Limb (tissue), 2 donors: ENCODE measurements around the gene CASZ1.

ENCODE experiments used
- DNase-seq, 2 donors: peaks; one replicate each; pipeline ENCODE4 v3.0.0-alpha.2; 2016; ENCODE audit errors: extremely low spot score in 2 of 2

The CASZ1 gene

DNA sequence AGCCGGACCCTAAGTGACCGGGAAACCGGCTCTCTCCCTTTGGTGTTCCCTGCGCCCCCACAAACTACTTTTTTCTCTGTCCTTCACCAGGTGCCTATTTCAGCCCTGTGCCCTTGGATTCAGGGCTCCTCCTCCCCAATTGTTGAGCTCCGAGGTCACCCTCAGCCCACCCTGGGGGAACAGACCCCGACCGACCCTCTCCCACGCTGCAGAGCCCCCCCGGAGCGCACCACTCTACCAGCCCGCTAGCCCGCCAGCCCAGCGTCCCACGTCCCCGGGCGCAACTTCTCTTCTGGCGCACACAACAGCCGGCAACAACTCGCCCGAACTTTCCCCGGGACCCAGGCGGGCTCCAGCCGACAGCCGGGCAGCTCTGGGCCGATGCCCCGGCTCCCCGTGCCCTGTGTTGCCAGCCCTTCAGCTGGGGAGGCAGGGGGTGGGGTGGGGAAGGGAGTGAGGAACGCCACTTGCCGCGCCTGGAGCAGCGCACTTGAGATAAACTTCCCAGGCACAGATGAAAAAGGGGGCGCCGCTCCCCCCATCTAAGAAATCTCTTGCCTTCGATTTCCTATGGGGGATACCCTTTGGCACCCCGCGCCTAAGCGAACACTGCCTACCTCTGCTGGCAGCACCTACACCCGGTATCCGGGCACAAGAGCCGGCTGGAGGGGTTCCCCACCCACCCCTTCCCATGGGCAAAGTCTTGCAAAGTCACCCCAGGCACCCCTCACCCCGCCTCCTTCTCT, 997 bp downstream of the CASZ1 start:
- no peak for DNase-seq

DNA sequence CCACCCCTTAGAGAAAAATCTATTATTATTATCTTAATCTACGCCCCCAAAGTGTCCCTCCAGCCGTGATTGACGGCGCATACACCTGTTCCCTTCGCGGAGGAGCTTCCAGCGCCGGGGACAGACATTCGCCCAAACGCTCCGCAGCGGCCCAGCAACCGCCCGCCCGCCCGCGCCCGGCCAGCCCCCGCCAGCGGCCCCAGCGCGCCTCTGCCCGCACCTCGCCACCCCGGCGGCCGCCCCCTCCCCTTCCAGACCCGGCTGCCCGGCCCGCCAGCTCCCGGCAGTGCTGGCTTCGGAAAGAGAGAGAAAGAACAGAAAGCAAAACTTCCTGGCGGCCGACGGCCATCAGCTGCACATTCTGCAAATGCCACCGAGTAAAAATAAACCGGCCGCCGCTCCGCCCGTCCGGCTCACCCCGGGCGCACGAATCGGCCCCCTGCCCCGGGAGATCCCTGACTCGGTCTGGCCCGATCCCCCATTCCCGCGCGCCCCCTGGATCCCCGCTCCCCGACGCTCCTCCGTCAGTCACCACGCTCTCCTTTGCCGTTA, 1.6 kb downstream of the CASZ1 start:
- peak in 1 of 2 donors; percentile 62 for DNase-seq

DNA sequence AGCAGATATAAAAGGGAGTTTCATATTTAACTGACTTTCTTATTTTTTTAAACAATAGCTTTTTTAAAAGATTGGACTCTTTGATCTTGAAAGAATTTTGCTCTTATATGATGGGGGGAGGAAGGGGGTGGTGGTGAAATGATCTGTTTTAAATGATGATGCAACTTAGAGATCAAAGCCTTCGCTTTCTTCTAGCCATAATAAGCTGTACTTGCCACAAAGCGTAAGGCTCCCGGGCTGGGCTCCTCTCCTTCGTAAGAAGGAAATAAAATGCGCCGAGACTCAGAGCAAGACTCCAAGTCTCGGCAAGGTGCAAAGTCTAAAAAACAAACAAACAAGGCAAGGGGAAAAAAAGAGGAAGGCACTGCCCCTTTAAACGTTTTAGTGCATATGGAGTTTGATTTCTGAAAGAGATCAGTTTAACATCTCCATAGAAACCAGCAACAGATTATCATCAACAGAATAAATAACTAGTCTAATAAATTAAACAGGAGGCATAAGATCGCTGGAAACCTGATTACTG, 3.3 kb downstream of the CASZ1 start:
- peak in 1 of 2 donors; percentile 23 for DNase-seq

DNA sequence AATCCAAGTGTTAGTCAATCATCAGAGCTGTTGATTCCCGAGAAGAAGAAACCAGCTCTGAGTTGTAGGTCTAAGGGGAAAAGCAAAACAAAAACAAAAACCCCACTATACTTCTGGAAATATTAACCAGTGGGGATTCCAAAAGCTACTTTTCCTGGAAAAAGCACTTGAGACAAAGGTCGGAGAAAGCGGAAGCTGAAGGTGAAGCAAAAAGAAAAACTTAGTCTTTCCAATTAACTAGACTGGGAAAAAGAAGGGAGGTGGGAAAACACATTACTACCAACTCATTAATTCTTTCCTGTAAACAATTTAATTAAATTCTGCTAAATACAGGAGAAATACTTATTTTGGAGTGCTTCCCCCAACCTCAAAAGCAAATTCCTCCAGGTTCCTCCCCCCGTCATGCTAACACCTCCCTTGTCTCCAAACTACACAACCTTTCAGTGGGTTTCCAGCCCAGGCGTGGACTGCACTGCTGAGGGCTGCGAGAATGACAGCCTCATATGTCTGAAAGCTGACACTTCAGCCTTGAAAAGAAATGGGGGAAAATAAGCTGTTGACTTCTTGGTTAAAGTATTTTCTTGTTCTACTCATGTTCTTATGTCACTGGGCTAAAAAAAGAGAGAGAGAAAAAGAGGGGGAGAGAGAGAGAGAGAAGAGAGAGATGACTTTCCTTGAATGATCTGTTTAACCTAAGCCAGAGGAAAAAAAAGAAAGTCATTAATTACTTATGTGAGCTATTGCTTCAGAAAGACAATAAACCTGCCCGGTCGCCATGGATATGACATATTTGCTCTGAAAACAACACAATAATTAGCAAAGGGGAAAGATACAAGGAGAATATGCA, 5.1 kb downstream of the CASZ1 start:
- no peak for DNase-seq

DNA sequence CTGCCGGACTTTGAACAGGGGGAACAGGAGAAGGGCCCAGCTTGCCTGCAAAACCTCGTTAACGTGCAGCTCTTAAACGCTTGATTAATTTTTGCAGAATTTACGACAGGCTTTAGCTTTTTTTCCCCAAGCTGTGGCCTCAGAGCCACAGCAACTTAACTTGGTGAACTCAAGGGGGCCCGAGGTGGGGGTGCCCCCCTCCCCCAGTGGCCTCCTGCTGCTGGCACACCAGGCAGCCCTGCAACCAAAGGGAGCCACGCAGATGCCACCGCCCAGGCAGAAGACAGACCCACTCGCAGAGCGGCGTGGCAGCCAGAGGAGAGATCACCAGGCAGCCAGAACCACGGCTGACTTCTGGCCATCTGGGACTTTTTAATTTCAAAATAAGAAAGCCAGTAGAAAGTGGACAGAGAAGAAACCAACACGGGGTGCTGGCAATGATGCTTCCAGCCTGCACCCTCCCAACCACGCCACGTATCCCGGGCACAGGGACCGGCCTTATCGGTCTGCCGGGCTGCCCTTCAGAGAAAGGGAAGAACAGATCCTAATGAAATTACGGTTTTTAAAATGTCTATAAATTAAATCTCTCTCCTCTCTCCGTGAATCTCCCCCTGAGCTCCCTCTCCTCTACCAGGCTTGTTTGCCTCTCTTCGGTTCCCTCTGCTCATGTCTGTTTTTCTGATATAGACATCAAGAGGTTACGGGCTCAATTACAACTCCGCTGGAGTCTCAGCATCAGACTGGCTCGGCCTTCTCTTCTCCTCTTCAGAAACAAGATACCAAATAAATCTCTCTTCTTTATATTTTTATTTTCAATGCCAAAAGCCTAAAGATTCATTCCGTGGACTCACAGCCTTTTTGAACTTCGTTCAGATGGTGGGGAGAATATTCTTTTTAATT, 6.4 kb downstream of the CASZ1 start:
- DNase-seq, result no peak

DNA sequence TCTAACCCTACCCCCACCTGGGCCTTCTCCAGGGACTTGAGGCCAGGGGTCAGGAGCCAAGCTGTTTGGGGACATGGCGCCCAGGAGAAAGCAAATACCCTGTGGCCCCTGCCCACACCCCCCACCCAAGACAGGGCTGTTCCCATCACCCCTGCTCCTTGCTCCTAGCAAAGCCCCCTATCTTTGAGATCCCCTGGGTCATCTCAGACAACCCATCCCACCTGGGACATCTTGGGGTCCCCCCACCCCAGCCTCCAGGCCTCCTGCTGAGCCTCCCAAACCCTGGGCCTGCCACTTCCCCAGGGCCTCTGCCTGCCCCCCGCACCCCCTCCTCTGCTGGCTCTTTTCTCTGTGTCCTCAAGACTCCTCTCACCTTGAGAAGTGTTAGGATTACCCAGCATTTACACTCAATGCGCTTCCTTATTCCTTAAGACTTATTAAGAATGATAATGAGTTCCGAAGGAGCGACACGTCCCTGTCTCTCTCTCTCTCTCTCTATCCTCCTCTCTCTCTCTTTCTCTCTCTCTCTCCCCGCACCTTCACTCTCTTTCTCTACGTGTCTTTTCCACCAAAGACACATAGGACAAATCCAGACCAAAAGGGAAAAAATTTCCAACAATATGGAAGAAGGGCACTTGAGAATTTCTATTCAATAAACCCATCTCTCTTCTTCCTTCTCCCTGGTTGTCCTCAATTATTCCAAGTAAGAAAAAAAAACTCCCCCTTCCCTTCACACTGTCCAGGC, 7.2 kb downstream of the CASZ1 start:
- no peak for DNase-seq

DNA sequence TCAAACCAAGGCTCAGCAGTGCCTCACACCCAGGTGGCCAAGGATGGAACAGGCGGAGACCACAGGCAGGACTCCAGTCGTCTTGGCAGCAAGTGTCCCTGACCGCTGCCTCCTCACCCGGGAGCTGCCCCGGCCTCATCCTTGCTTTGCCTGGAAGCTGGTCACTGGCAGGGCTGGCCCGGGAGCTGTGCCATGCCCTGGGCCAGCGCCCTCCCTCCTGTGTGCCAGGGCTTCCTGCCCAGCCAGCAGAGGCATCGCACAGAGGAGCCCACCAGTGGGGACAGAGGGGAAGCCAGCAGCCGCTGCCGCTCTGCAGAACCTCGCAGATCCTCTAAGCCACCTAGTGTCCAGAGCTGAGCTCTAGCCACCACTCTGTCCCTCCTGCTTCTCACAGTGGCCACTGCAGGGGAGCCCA, 7.8 kb downstream of the CASZ1 start:
- no peak for DNase-seq

DNA sequence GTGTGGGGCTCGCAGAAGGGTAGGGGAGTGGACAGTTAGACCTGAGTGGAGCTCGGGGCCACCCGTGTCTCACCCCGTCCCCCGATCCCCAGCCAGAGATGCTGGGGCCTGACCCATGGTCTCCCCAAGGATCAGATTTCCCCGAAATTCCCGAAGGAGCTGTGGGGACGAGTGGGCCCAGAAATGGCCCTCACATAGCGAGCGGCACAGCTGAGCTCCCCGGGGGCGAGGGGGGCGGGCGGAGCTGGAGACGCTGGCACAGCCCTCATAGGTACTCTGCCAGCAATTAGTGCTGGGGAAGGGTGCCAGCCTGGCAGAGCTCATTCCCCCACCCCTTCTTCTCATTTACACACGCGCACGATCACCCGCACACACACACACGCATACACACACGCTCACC, 9.2 kb downstream of the CASZ1 start:
- DNase-seq, result no peak

DNA sequence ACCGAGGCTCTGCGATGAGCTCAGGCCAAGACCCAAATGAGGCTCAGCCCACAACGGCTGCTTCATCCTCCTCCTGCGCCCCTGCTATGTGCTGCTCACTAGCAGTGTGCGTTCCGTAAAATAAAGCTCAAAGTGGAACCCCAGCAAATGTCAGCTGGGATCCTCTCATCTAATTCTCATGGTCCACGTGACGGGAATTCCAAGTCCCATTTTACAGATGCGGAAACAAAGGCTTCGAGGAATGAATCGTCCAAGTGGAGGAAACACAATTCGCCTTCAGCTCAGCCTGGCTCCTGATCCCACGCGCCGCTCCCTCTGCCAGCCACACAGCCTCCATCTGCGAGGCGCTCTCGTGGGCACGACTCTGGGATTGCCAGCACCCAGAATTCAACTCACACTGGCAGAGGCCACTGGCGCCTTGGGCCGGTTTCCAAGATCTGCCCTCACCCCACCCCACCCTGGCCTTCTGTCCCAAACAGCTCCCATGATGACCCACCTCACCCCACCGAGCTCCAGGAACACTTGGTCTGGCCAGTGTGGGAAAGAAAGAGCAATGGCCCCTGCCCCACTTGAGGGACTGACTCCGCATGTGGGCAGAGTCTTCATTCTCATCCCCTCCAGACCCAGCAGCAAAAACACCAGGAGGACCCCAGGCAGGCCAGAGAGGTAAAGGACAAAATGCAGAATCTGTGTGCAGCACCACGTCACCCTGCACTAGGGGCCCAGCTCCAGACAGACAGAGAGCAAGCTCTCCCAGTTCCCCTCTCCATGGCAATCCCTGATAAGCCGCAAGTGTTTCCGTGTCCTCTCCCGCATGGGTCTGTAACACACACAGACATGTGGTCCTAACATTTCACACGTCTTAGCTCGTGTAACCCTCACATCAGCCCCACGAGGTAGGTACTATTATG, 10.5 kb downstream of the CASZ1 start:
- no peak for DNase-seq

DNA sequence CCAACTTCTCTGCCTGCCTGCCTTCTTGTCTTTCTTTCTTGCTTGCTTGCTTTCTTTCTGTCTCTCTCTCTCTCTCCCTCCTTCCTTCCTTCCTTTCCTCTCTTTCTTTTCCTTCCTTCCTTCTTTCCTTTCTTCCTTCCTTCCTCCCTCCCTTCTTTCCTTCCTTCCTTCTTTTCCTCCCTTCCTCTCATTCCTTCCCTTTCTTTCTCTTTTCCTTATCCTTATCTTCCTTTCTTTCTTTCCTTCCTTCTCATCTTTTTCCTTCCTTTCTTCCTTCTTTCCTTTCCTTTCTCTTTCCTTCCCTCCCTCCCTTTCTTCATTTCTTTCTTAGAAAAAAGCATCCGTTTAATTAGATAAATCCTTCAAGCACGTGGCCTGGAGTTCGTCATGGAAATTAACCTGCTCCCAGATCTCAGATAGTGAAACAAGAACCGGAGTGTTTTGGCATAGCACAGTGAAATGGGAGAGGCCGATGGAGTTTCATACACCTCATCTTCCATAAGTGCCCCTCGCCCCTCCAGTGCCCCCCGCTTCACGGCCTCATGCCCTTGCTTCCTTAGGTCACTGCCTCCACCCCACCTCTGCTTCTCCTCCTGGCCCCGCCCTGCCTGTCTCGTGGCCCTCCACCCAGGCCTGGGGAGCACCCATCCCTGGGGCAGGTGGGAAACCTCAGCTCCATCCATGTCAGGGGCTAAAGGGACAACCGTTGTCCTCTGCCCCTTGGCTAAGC, 11.3 kb downstream of the CASZ1 start:
- DNase-seq, result no peak

DNA sequence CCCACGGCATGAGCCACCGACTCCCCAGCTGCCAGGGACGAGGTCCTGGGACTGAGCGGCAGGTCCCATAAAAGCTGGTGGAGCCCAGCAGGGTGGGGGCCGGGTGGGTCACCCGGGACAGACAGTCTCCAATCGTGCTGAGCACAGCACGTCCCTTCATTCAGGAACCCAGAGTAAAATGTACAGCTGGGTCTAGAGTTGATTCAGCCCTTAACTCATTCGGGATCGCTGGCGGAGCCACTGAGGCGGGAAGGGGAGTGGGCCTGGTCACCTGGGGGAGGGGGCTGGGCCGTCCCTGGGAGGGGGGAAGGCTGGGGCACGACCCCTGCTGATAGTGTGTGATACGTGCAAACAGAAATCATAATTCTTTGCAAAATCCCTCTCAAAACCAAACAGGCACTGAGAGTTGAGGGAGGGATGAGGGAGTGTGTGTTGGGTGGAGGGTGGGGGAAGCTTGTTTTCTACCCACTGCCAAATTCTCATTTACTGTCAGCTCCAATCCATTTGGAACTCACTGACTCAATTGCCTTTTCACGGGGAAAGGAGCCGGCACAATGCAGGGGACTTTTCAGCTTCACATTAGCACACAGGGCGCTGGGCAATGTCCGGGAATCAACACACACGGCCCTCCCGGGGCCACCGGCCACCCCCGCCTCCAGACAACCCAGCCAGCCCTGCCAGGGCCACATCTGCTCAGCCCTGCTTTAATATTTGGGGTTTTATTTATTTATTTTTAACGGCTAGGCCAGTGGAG, 13.8 kb downstream of the CASZ1 start:
- no peak for DNase-seq

DNA sequence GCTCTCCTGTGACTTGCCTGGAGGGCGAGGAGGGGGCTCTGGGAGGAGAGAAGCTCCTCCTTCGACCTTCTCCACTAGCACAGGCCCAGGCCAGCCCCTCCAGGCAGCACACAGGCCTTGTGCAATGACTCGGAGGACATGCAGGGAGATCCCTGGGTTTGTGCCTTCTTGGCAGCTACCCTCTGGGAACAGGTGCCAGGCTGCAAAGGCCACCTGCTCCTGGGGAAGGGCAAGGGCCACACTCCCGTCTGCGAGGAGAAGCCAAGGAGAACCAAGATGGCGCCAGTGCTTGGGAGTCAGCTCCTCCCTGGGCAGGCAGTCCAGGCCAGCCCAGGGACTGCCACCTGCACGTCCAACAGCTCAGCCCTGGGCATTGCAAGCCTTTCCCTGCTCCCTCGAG, 15.3 kb downstream of the CASZ1 start:
- DNase-seq, result no peak

DNA sequence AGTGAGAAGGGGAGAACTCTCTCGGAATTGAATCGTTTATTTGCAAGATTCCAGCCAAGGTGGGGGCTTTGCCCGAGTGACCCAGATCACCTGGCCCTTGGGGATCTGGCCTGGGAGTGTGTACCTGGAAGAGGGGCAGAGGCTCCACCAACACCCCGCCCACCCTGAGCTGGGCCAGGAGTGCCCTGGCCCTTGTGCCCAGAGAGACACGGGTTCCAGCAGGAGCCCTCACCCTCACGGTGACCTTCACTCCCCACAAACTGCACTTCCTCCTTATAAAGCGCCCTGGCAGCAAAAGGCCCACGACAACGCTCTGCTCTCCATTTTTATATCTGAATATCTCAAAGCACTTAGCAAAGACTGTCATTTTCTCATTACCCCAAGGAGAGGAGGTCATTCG, 16.6 kb downstream of the CASZ1 start:
- DNase-seq, result no peak

DNA sequence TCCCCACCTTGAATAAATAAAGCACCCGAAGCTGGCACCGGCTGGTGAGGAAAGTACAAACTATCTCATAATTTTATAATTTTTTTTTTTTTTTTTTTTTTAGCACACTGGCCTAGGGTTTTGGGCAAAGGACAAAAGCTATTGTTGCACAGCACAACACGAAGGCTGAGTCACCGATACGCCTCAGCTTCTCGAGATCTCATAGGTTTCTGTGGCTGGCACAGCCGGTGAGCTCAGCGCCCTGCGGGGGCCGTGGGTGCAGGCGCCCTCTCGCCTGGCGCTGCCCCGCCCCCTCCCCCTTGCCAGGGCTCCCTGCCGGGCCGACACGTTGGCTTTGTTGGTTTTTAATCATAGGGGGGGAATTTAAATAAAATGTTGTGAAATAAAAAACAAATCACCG, 17.2 kb downstream of the CASZ1 start:
- no peak for DNase-seq

DNA sequence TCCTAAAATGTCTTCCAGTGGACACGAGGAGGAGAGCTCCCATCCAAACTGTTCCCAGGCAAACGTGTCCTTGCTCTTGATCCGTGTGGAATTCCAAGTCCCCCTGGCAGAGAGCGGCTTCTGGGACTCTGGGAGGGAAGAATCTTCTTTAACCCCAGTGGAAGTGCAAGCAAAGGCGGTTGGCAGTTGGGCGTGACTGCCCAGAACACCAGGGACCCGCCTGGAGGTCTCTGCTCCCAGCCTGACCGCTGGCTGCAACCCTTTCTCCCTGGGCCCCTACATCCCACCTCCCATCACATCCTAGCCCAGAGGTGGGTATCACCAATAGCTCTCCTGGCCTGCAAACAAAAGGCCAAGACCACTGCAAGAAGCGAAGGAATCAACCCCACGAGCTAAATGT, 17.8 kb downstream of the CASZ1 start:
- no peak for DNase-seq

DNA sequence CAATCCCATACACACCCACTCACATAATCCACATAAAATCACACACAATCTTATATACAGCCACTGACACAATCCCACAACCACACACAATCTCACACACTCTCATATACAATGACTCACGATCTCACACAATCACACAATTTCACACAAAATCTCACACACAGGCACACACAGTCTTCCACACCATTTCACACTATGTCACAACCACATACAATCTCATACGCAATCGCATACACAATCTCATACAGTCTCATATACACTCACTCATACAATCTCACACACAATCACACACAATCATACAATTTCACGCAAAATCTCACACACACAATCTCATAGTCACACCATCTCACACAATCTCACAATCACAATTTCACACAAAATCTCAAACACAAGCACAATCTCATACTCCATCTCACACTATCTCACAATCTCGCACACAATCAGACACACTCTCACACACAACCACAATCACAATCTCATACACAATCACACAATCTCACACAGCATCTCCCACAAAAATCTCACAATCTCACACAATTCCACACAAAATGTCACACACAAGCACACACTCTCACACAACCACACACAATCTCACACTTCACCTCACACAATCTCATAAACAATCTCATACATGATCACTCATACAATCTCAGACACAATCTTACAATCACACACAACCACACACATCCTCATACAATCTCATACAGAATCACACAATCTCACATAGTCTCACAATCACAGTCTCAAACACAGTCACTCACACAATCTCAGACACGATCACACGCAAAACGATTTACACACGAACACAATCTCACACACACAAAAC, 18.5 kb downstream of the CASZ1 start:
- DNase-seq, result no peak

DNA sequence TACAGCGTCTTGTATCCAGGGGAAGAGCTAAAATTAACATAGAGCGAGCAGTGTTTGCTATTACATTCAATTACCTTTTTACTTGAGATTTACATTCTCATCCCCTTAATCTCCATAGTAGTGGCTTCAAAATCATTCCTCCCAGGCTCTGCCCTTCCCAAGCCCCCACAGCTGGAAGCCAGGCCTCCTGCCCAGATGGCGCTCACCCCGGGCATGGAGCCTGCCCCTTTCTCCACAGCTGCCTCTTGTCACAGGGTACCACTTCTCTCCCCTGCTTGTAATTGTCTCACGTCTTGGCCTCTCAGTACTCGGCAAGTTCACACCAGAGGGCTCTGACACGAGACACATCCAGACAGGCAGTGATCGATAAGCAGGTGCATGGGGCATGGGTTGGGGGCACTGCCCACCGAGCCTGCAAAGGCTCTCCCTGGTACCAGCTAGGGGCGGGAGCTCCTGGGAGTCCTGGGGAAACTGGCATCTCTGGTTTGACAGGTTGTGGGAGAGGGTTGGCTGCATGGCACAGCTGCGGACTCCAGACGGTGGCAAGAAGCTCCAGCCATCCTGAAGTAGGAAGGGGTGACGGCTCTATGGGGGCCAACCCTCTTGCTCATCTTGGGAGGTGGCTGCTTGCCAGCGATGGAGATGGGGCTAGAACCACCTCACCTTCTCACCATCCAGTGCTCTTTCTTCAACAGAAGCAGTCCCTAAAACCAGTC, 20.1 kb downstream of the CASZ1 start:
- DNase-seq, result no peak
